HepG2 (cell line): ENCODE measurements around the gene ADGRB2. TPM values are rescaled to one million over a fixed set of nuclear protein-coding genes. Genes with fewer than 3 reads are reported as not detected.

Source experiments
- DZIP1 ChIP-seq: sonication (generic); formaldehyde crosslinking; IDR thresholded peaks from 2 replicates; pipeline ENCODE4 v1.5.0; 2020; ENCODE audit warnings: mild to moderate bottlenecking, missing genetic modification reagents
- MIER2 ChIP-seq: IDR thresholded peaks from 2 replicates; pipeline ENCODE4 v1.6.1; 2016; ENCODE audit warnings: missing biosample characterization, missing genetic modification reagents
- MXI1 ChIP-seq: IDR thresholded peaks from 3 replicates; pipeline ENCODE4 v1.6.1; 2012; ENCODE audit warnings: low read depth, low read length, inconsistent platforms, borderline replicate concordance
- POLR2AphosphoS5 ChIP-seq: IDR thresholded peaks from 2 replicates; pipeline ENCODE4 v1.6.1; 2012; ENCODE audit warnings: low read depth, low read length
- SNAPC5 ChIP-seq: sonication (generic); formaldehyde crosslinking; IDR thresholded peaks from 2 replicates; pipeline ENCODE4 v1.8.1; 2023; ENCODE audit warnings: mild to moderate bottlenecking, missing genetic modification reagents, borderline replicate concordance
- TFAP4 ChIP-seq: sonication (generic); IDR thresholded peaks from 2 replicates; pipeline ENCODE4 v1.6.1; 2016; ENCODE audit warnings: low read depth, borderline replicate concordance
- THAP8 ChIP-seq: sonication (generic); formaldehyde crosslinking; IDR thresholded peaks from 2 replicates; pipeline ENCODE4 v1.5.1; 2020; ENCODE audit warnings: missing genetic modification reagents, mild to moderate bottlenecking, borderline replicate concordance
- TIGD3 ChIP-seq: sonication (generic); formaldehyde crosslinking; IDR thresholded peaks from 2 replicates; pipeline ENCODE4 v1.5.1; 2020; ENCODE audit warnings: mild to moderate bottlenecking, missing genetic modification reagents, borderline replicate concordance
- ZBTB1 ChIP-seq: sonication (generic); formaldehyde crosslinking; IDR thresholded peaks from 2 replicates; pipeline ENCODE4 v1.4.0; 2020; ENCODE audit warnings: missing genetic modification reagents, borderline replicate concordance
- ZKSCAN1 ChIP-seq: fragments of 150-350 bp; IDR thresholded peaks from 2 replicates; pipeline ENCODE4 v1.6.1; 2014; ENCODE audit warnings: low read length
- ZNF431 ChIP-seq: sonication (generic); formaldehyde crosslinking; IDR thresholded peaks from 2 replicates; pipeline ENCODE4 v1.9.0; 2022; ENCODE audit warnings: missing genetic modification reagents, low read depth, mild to moderate bottlenecking, borderline replicate concordance
- ZNF652 ChIP-seq: IDR thresholded peaks from 2 replicates; pipeline ENCODE4 v1.6.1; 2016; ENCODE audit warnings: low read depth, borderline replicate concordance
- ZNF687 ChIP-seq: sonication (generic); formaldehyde crosslinking; IDR thresholded peaks from 2 replicates; pipeline ENCODE4 v1.5.1; 2020; ENCODE audit warnings: mild to moderate bottlenecking, missing genetic modification reagents, moderate library complexity
- ZNF772 ChIP-seq: sonication (generic); formaldehyde crosslinking; IDR thresholded peaks from 2 replicates; pipeline ENCODE4 v1.5.0; 2020; ENCODE audit warnings: mild to moderate bottlenecking, missing genetic modification reagents
- polyA plus RNA-seq, 8 experiments: library from polyadenylated mRNA; depleted of rRNA in 3 of 8; stranded (reverse) in 7 of 8; unstranded in 1 of 8; fragments of >200 nt; fragmentation: Illumina TruSeq in 4 of 8; extraction: Trizol in 4 of 8; gene quantifications; 2 replicates each; pipeline versions ENCODE4 v1.2.1 to v1.2.3, GENCODE V29; 2011 to 2016; ENCODE audit warnings: low read depth in 4 of 8, missing spikeins in 1 of 8, mixed read lengths in 1 of 8; ENCODE audit not compliant: insufficient read depth in 1 of 8
- total RNA-seq, 5 experiments: library from RNA; depleted of rRNA; stranded (reverse); fragments of >200 nt; fragmentation: Illumina TruSeq; extraction: Trizol; gene quantifications; 2 replicates each; pipeline ENCODE4 v1.2.3, GENCODE V29; 2016; ENCODE audit warnings: low read depth in 1 of 5

ADGRB2 gene
- total and polyA plus RNA-seq, 2 of the 13 experiments (the other 11 are each of a cell fraction or from before 2014, with no cell fraction given) = 0.03 to 0.09 TPM

- TF ChIP-seq DZIP1 (CRISPR knock-in tag) = no peak
- peak; percentile 62 for TF ChIP-seq ZNF687 (CRISPR knock-in tag)
- no peak for TF ChIP-seq ZBTB1 (CRISPR knock-in tag)
- TF ChIP-seq ZNF772 (CRISPR knock-in tag) = no peak
- TF ChIP-seq MXI1 = no peak; the same call in 2 of the 3 replicates
- 0 out of 2 replicates have a peak, but pooled peaks have one; percentile 61 for TF ChIP-seq MIER2 (CRISPR knock-in tag)
- peak; percentile 71; the same call in 1 of the 2 replicates for TF ChIP-seq TFAP4
- TF ChIP-seq SNAPC5 (CRISPR knock-in tag) = no peak
- TF ChIP-seq POLR2AphosphoS5 = no peak
- TF ChIP-seq ZNF652 = no peak
- TF ChIP-seq TIGD3 (CRISPR knock-in tag) = no peak
- TF ChIP-seq ZNF431 (CRISPR knock-in tag) = peak; percentile 55; the same call in 1 of the 2 replicates
- TF ChIP-seq ZKSCAN1 = no peak
- no peak for TF ChIP-seq THAP8
Measured at GRCh38 chr1:31701091-31701736, 62.9 kb downstream of the ADGRB2 start (continued).
